Lung microvascular endothelial cell (primary cell): ENCODE data around the gene ADAMTS18. TPM values are rescaled to one million over a fixed set of nuclear protein-coding genes. Genes with fewer than 3 reads are reported as not detected.

ENCODE experiments used
- DNase-seq, 2 donors: peaks; one replicate each; pipeline versions ENCODE4 v3.0.0 to v3.0.0-alpha.2; 2010; ENCODE audit warnings: low read depth in 2 of 2
- total RNA-seq: library from RNA; depleted of rRNA; stranded (reverse); fragments of >200 nt; gene quantifications from 2 replicates; pipeline ENCODE4 v1.2.1, GENCODE V29; 2014

ADAMTS18 gene
- total RNA-seq, 1 donor from 2014 or later = 11.5 TPM

GRCh38 chr16:77434022-77434529 is 758 bp downstream of the ADAMTS18 start:
- no peak for DNase-seq

- DNase-seq = no peak
Measured at GRCh38 chr16:77433146-77433545, 1.7 kb downstream of the ADAMTS18 start.

- no peak for DNase-seq
Measured at GRCh38 chr16:77432264-77432663, 2.6 kb downstream of the ADAMTS18 start.

GRCh38 chr16:77430787-77431585 is 3.8 kb downstream of the ADAMTS18 start:
- peak; percentile 6 to 70 for DNase-seq

- DNase-seq = no peak
Measured at GRCh38 chr16:77430360-77430759, 4.5 kb downstream of the ADAMTS18 start.

- peak in 1 of 2 donors; percentile 36 for DNase-seq
Measured at GRCh38 chr16:77424871-77425604, 9.8 kb downstream of the ADAMTS18 start.

- DNase-seq = no peak
Measured at GRCh38 chr16:77422196-77422784, 12.5 kb downstream of the ADAMTS18 start.

- no peak for DNase-seq
Measured at GRCh38 chr16:77416939-77417480, 17.8 kb downstream of the ADAMTS18 start.

- DNase-seq = no peak
Measured at GRCh38 chr16:77414752-77415231, 20.0 kb downstream of the ADAMTS18 start.

GRCh38 chr16:77410449-77410848 is 24.4 kb downstream of the ADAMTS18 start:
- no peak for DNase-seq

- DNase-seq = peak in 1 of 2 donors; percentile 91
Measured at GRCh38 chr16:77409311-77409710, 25.5 kb downstream of the ADAMTS18 start.

- no peak for DNase-seq
Measured at GRCh38 chr16:77408607-77409006, 26.2 kb downstream of the ADAMTS18 start.

- DNase-seq = peak; percentile 26 to 39
Measured at GRCh38 chr16:77406680-77407079, 28.2 kb downstream of the ADAMTS18 start.

- DNase-seq = no peak
Measured at GRCh38 chr16:77404775-77405174, 30.1 kb downstream of the ADAMTS18 start.

- no peak for DNase-seq
Measured at GRCh38 chr16:77403732-77404131, 31.1 kb downstream of the ADAMTS18 start.

GRCh38 chr16:77402672-77403071 is 32.2 kb downstream of the ADAMTS18 start:
- DNase-seq = peak; percentile 41 to 93

GRCh38 chr16:77402118-77402517 is 32.7 kb downstream of the ADAMTS18 start:
- peak; percentile 72 to 94 for DNase-seq

- peak; percentile 51 for DNase-seq
Measured at GRCh38 chr16:77399546-77399945, 35.3 kb downstream of the ADAMTS18 start.

GRCh38 chr16:77399066-77399465 is 35.8 kb downstream of the ADAMTS18 start:
- DNase-seq = no peak

- no peak for DNase-seq
Measured at GRCh38 chr16:77398495-77398894, 36.3 kb downstream of the ADAMTS18 start.

- peak in 1 of 2 donors; percentile 20 for DNase-seq
Measured at GRCh38 chr16:77396461-77396860, 38.4 kb downstream of the ADAMTS18 start.

- DNase-seq = no peak
Measured at GRCh38 chr16:77394699-77395098, 40.1 kb downstream of the ADAMTS18 start.
